HFFc6 (cell line): ENCODE measurements around the gene RTKN2. TPM values are rescaled to one million over a fixed set of nuclear protein-coding genes. Genes with fewer than 3 reads are reported as not detected.

Experiments
- DNase-seq: peaks from one replicate; pipeline ENCODE4 v3.0.0-alpha.2; 2018
- H3K27ac Mint-ChIP-seq: 2 replicates; pipeline ENCODE4 v1.8.0; 2020; ENCODE audit warnings: mild to moderate bottlenecking, mixed read lengths
- H3K27me3 Mint-ChIP-seq: 2 replicates; pipeline ENCODE4 v1.8.0; 2021; ENCODE audit warnings: mild to moderate bottlenecking, moderate library complexity, mixed read lengths; ENCODE audit not compliant: insufficient read depth
- H3K36me3 Mint-ChIP-seq: 2 replicates; pipeline ENCODE4 v1.8.0; 2021; ENCODE audit warnings: low read depth, mixed read lengths
- H3K4me1 Mint-ChIP-seq: 2 replicates; pipeline ENCODE4 v1.8.0; 2020; ENCODE audit warnings: low read depth, mixed read lengths
- H3K4me3 Mint-ChIP-seq: 2 replicates; pipeline ENCODE4 v1.8.0; 2020; ENCODE audit warnings: mild to moderate bottlenecking, moderate library complexity, mixed read lengths
- H3K9me3 Mint-ChIP-seq: 2 replicates; pipeline ENCODE4 v1.8.0; 2020; ENCODE audit warnings: mild to moderate bottlenecking, mixed read lengths
- total RNA-seq, 6 experiments: library from RNA; stranded (reverse); fragmentation: NEBNext Ultra II Directional; extraction: Animal tissue kit (Norgen Biotek cat#: 25700); gene quantifications; 2 replicates in 1 of 6; 3 replicates in 5 of 6; pipeline ENCODE4 v1.2.3, GENCODE V29; 2021
- TF ChIP-seq, protein P1 (sequence below): fragments of 200-600 bp; sonication (generic); IDR thresholded peaks from 2 replicates; pipeline ENCODE4 v1.5.0; 2021; ENCODE audit warnings: antibody characterized with exemption, mild to moderate bottlenecking

RTKN2 gene
- total RNA-seq, 6 experiments from 2014 or later: 2.9 to 5.5 (median 4.6) TPM

DNA sequence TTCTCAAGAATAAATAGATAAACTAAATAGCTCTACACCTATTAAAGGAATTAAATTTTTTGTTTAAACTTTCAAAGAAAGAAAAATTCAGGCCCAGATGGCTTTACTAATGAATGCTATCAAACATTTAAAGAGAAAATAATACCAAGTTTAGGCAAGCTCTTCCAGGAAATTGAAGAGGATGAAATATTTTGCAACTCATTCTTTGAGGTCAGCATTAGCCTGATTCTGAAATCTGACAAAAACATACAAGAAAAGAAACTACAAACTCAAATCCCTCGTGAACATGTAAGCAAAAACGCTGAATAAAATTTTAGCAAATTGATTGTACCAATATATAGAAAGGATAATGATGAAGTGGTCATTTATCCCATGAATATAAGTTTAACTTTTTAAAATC lies 93.4 kb downstream of the RTKN2 start:
- TF ChIP-seq, protein P1, sequence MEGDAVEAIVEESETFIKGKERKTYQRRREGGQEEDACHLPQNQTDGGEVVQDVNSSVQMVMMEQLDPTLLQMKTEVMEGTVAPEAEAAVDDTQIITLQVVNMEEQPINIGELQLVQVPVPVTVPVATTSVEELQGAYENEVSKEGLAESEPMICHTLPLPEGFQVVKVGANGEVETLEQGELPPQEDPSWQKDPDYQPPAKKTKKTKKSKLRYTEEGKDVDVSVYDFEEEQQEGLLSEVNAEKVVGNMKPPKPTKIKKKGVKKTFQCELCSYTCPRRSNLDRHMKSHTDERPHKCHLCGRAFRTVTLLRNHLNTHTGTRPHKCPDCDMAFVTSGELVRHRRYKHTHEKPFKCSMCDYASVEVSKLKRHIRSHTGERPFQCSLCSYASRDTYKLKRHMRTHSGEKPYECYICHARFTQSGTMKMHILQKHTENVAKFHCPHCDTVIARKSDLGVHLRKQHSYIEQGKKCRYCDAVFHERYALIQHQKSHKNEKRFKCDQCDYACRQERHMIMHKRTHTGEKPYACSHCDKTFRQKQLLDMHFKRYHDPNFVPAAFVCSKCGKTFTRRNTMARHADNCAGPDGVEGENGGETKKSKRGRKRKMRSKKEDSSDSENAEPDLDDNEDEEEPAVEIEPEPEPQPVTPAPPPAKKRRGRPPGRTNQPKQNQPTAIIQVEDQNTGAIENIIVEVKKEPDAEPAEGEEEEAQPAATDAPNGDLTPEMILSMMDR: no peak
- Mint-ChIP-seq H3K4me3 (no peak overlapping the region), H3K4me1 (peaks cover 26% of the 10 kb centered on the region), H3K9me3 (peaks cover 15% of the 10 kb centered on the region), H3K27ac (no peak overlapping the region), H3K27me3 (peaks cover 4% of the 10 kb centered on the region; the same call in 1 of the 2 replicates), H3K36me3 (peaks cover 24% of the 10 kb centered on the region)
- DNase-seq: no peak

DNA sequence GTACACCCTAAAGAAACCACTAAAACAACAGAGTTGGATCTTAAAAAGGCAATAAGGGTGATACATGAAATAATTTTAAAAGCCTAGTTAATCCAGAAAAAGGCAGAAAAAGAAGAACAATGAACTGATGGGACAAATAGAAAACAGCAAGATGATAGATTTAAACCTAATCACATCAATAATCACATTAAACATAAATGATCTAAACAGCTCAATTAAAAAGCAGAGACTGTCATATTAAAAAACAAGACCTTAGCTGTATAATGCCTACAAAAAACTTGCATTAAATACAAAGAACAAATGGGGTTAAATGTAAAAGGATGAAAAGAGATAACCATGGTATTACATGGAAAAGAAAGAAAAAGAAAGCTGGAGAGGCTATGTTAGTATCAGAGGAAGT lies 96.2 kb downstream of the RTKN2 start:
- Mint-ChIP-seq H3K4me3 (no peak overlapping the region), H3K36me3 (peaks cover 24% of the 10 kb centered on the region), H3K27ac (no peak overlapping the region), H3K9me3 (peaks cover 15% of the 10 kb centered on the region), H3K4me1 (peaks cover 20% of the 10 kb centered on the region), H3K27me3 (peaks cover 4% of the 10 kb centered on the region; the same call in 1 of the 2 replicates)
- DNase-seq: no peak
- TF ChIP-seq, protein P1: no peak

DNA sequence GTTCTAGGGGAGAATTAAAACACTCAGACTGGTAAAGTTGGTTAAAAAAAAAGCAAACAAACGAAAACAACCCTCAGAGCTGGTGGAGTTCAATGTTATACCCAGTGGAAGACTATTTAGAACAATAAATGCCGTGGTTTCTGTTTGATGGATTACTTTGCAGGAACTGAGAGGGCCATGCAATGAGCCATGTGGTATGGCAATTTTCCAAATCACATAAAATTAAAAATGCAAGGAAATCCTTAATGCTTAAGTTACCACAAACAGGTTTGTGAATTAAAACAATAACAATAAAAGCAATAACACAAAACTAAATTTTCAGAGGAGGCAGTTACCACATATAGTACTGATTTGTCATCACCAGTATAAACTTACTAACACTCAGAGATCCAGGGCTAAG lies 96.9 kb downstream of the RTKN2 start:
- Mint-ChIP-seq H3K36me3 (peaks cover 24% of the 10 kb centered on the region), H3K27ac (no peak overlapping the region), H3K27me3 (peaks cover 4% of the 10 kb centered on the region; the same call in 1 of the 2 replicates), H3K9me3 (peaks cover 15% of the 10 kb centered on the region), H3K4me3 (no peak overlapping the region), H3K4me1 (peaks cover 22% of the 10 kb centered on the region)
- DNase-seq: no peak
- TF ChIP-seq, protein P1: no peak

DNA sequence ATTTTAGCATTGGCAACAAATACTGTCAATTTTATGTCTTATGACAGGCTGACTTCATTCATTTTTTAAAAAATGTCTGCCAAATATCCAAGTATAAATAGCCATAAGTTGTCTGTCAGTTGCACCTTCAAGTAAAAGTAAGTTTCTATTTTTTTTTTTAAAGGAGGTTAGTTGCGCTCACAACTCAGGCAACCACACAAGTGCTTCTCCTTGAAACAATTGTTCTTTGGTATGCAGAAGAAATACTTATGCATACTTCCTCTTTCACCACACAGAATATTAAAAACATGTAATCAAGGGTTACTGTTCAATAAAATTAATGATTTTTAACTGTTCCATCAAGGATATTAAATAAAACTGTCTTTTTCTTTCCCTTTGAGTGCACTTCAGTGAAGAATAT lies 97.9 kb downstream of the RTKN2 start:
- Mint-ChIP-seq H3K27ac (no peak overlapping the region), H3K36me3 (peaks cover 24% of the 10 kb centered on the region), H3K9me3 (peaks cover 15% of the 10 kb centered on the region), H3K4me3 (no peak overlapping the region), H3K27me3 (peaks cover 4% of the 10 kb centered on the region; the same call in 1 of the 2 replicates), H3K4me1 (peaks cover 30% of the 10 kb centered on the region)
- no peak for DNase-seq
- TF ChIP-seq, protein P1: no peak

DNA sequence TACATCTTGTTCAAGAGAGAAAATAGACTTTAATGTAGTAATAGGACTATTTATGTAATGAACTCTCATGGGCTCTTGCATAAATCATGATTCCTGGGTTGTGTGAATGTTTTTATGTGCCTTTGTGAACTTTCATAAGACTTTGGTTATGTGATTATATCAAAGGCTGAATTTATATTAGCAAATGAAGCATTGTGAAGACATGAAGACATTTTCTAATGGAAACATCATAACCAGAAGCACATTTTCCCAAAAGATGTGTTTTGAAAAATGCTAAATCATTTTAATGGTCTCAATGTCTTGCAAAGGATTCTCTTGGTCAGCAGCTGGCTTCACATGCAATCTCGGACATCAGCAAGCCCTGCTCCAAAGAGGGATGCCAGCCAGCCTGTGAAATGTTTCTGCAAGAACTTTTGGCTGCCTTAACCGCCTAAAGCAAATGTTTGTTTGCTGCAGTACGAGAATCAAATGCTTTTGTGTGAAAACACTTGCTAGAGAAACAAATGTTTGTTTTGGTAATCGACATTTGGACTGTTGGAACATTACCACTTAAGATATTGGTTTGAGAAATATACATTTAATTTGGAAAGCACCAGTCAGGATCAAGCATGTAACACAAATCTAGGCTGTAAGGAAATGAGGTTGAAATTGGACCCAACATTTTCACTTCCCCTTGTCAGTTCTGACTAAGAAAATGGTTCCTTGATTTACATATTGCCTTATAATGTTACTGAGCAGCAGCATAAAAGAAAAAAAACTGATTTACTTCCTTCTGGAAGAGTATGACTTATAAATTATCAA lies 102.1 kb downstream of the RTKN2 start:
- Mint-ChIP-seq H3K36me3 (peaks cover 2% of the 10 kb centered on the region; the same call in 1 of the 2 replicates), H3K9me3 (no peaks in the 10 kb centered on the region), H3K4me3 (peak overlapping the region; percentile 49), H3K4me1 (peaks cover 32% of the 10 kb centered on the region), H3K27me3 (no peaks in the 10 kb centered on the region), H3K27ac (peak overlapping the region; percentile 47)
- TF ChIP-seq, protein P1: no peak
- DNase-seq: peak; percentile 64
